Measurements from ENCODE around the gene MFSD6L.

GRCh38 chr17:8766731-8767130 lies 32.4 kb downstream of the MFSD6L start:
- TF ChIP-seq CTCF (IDR thresholded peaks at IDR 0.05) = no peak
- TF ChIP-seq POLR2A (IDR thresholded peaks at IDR 0.05; ENCODE audit: low read depth) = no peak
- no peak for TF ChIP-seq POLR2AphosphoS5 (IDR thresholded peaks at IDR 0.05)

Measured in esophagus muscularis mucosa (tissue), 3 donors.